ENCODE results near the gene PLOD1. TPM values are rescaled to one million over a fixed set of nuclear protein-coding genes. Genes with fewer than 3 reads are reported as not detected.
A peak's percentile ranks its signal among the peaks of the same experiment; 100 is the strongest.

Gene PLOD1
- total RNA-seq, 1 donor from 2014 or later, result 203 TPM

DNA sequence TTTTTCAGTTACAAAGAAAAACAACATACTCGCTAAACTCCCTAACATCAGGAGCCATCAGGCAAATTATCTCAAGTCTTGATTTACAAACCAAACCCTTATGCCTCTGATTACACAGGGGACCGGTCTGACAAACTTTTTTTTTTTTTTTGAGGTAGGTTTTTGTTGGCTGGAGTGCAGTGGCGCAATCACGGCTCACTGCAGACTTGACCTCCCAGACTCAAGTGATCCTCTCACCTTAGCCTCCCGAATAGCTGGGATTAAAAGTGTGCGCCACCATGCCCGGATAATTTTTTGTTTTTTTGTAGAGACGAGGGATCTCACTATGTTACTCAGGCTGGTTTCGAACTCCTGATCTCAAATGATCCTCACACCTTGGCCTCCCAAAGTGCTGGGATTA lies 81.0 kb downstream of the PLOD1 start:
- H3K36me3 Mint-ChIP-seq, result peaks cover 14% of the 10 kb centered on the region
- no peaks in the 10 kb centered on the region for H3K27me3 Mint-ChIP-seq (ENCODE audit: low read depth)
- H3K27ac Mint-ChIP-seq, result no peak overlapping the region
- no peak overlapping the region for H3K4me3 Mint-ChIP-seq
- no peak for DNase-seq (ENCODE audit: low spot score in 2 of 2, unreplicated experiment in 2 of 2)
- TF ChIP-seq, protein P1, sequence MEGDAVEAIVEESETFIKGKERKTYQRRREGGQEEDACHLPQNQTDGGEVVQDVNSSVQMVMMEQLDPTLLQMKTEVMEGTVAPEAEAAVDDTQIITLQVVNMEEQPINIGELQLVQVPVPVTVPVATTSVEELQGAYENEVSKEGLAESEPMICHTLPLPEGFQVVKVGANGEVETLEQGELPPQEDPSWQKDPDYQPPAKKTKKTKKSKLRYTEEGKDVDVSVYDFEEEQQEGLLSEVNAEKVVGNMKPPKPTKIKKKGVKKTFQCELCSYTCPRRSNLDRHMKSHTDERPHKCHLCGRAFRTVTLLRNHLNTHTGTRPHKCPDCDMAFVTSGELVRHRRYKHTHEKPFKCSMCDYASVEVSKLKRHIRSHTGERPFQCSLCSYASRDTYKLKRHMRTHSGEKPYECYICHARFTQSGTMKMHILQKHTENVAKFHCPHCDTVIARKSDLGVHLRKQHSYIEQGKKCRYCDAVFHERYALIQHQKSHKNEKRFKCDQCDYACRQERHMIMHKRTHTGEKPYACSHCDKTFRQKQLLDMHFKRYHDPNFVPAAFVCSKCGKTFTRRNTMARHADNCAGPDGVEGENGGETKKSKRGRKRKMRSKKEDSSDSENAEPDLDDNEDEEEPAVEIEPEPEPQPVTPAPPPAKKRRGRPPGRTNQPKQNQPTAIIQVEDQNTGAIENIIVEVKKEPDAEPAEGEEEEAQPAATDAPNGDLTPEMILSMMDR (IDR thresholded peaks at IDR 0.05; ENCODE audit: unreplicated experiment), result no peak
- H3K9me3 Mint-ChIP-seq, result no peaks in the 10 kb centered on the region
- H3K4me1 Mint-ChIP-seq, result peaks cover 4% of the 10 kb centered on the region

DNA sequence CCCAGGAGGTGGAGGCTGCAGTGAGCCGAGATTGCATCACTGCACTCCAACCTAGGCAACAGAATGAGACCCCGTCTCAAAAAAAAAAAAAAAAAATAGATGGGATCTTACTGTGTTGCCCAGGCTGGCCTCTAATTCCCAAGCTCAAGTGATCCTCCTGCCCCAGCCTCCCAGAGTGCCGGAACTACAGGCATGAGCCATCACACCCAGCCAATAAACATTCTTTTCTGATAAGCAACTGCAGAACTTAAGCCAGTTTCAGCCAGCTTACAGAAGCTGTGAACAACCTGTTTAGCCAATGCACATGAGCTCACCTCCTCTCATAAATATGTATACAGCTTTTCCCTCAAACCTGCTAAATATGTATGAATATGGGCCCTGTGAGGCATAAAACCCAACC lies 81.7 kb downstream of the PLOD1 start:
- TF ChIP-seq, protein P1 (IDR thresholded peaks at IDR 0.05; ENCODE audit: unreplicated experiment), result no peak
- H3K9me3 Mint-ChIP-seq, result no peaks in the 10 kb centered on the region
- peaks cover 4% of the 10 kb centered on the region for H3K4me1 Mint-ChIP-seq
- no peak overlapping the region for H3K4me3 Mint-ChIP-seq
- peaks cover 10% of the 10 kb centered on the region for H3K36me3 Mint-ChIP-seq
- H3K27me3 Mint-ChIP-seq (ENCODE audit: low read depth), result no peaks in the 10 kb centered on the region
- no peak overlapping the region for H3K27ac Mint-ChIP-seq
- no peak for DNase-seq (ENCODE audit: low spot score in 2 of 2, unreplicated experiment in 2 of 2)

DNA sequence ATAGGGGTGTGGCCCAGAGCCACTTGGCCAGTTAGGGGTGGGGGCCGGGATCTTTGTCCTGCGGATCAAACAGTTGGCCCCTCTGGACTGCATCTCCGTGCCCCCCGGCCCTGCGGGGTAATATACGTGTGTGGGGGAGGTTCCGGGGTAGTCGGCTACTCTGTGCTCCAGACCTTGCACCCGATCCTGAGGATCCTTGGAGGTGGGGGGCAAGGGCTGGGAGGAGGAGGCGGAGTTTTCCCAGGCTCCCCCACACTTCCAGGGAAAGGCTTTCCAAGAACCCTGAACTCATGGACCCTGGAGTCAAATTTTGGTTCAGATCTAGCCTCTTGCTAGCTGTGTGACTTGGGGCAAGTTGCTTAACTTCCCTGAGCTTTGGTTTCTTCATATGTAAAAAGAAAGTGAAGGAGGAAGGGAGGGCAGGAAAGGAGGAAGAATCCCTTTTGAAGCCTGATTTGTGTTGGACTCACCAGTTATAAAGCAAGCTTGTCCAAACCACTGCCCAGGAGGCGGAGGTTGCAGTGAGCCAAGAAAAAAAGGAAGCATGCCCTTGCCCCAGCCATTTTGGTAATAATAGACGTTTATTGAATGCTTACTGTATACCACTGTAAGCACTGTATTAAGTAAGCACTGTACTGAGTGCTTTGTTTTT lies 85.5 kb downstream of the PLOD1 start:
- TF ChIP-seq, protein P1 (IDR thresholded peaks at IDR 0.05; ENCODE audit: unreplicated experiment), result no peak
- no peaks in the 10 kb centered on the region for H3K9me3 Mint-ChIP-seq
- H3K36me3 Mint-ChIP-seq, result peaks cover 9% of the 10 kb centered on the region
- H3K4me3 Mint-ChIP-seq, result peak overlapping the region; percentile 83
- peaks cover 4% of the 10 kb centered on the region for H3K4me1 Mint-ChIP-seq
- DNase-seq (ENCODE audit: low spot score in 2 of 2, unreplicated experiment in 2 of 2), result no peak
- H3K27ac Mint-ChIP-seq, result peak overlapping the region; percentile 90
- no peaks in the 10 kb centered on the region for H3K27me3 Mint-ChIP-seq (ENCODE audit: low read depth)

DNA sequence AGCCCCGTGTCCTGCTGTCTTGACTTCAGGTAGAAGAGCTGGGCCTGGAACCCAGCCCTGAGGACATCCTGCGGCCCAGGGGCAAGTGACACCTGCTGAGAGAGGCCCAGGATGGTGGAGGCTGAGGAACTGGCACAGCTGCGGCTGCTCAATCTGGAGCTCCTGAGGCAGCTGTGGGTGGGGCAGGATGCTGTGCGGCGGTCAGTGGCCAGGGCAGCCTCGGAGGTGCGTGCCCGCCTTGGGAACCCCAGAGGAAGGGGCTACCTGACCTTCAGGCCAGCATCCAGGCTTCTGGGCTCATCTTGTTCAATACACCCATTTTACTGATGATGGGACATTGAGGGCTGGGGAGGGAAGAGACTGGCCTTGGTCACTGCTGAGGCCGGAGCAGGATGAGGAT lies 87.1 kb downstream of the PLOD1 start:
- H3K36me3 Mint-ChIP-seq, result peaks cover 18% of the 10 kb centered on the region
- H3K27me3 Mint-ChIP-seq (ENCODE audit: low read depth), result no peaks in the 10 kb centered on the region
- H3K4me3 Mint-ChIP-seq, result no peak overlapping the region
- TF ChIP-seq, protein P1 (IDR thresholded peaks at IDR 0.05; ENCODE audit: unreplicated experiment), result no peak
- no peaks in the 10 kb centered on the region for H3K9me3 Mint-ChIP-seq
- DNase-seq (ENCODE audit: low spot score in 2 of 2, unreplicated experiment in 2 of 2), result no peak
- no peak overlapping the region for H3K27ac Mint-ChIP-seq
- peaks cover 4% of the 10 kb centered on the region for H3K4me1 Mint-ChIP-seq

DNA sequence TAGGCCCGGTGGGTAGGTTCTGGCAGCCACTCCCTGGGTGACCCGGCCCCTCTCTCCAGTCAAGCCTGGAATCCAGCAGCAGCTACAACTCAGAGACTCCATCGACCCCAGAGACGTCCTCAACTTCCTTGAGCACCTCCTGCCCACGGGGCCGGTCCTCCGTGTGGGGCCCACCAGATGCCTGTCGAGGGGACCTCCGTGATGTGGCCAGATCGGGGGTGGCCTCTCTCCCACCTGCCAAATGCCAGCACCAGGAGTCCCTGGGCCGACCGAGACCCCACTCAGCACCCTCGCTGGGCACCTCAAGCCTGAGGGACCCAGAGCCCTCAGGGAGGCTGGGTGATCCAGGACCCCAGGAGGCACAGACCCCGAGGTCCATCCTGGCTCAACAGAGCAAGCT lies 87.5 kb downstream of the PLOD1 start:
- H3K4me1 Mint-ChIP-seq, result peaks cover 4% of the 10 kb centered on the region
- H3K9me3 Mint-ChIP-seq, result no peaks in the 10 kb centered on the region
- no peak for DNase-seq (ENCODE audit: low spot score in 2 of 2, unreplicated experiment in 2 of 2)
- H3K36me3 Mint-ChIP-seq, result peaks cover 20% of the 10 kb centered on the region
- TF ChIP-seq, protein P1 (IDR thresholded peaks at IDR 0.05; ENCODE audit: unreplicated experiment), result no peak
- no peak overlapping the region for H3K27ac Mint-ChIP-seq
- H3K4me3 Mint-ChIP-seq, result no peak overlapping the region
- no peaks in the 10 kb centered on the region for H3K27me3 Mint-ChIP-seq (ENCODE audit: low read depth)

Other genes starting within 250 kb of the PLOD1 start
- 1.1 to 1.4 TPM (median 1.4 TPM) in 3 replicates for gene DRAXIN, start 243.0 kb upstream of the PLOD1 start, total RNA-seq
- 25.8 to 29.4 TPM (median 29.0 TPM) in 3 replicates for gene AGTRAP, start 198.6 kb upstream of the PLOD1 start, total RNA-seq
- gene C1orf167, start 172.5 kb upstream of the PLOD1 start, total RNA-seq, result 0.18 to 0.20 TPM in 2 of 3 replicates, not detected in the other
- gene MTHFR, start 128.8 kb upstream of the PLOD1 start, total RNA-seq, result 37.7 to 39.6 TPM (median 39.2 TPM) in 3 replicates
- 28.1 to 30.3 TPM (median 29.1 TPM) in 3 replicates for gene CLCN6, start 128.5 kb upstream of the PLOD1 start, total RNA-seq
- gene NPPA, start 86.9 kb upstream of the PLOD1 start, total RNA-seq, result not detected in 3 replicates
- 1.3 to 2.5 TPM (median 2.3 TPM) in 3 replicates for gene NPPB, start 75.8 kb upstream of the PLOD1 start, total RNA-seq
- 37.8 to 39.3 TPM (median 37.8 TPM) in 3 replicates for gene KIAA2013, start 8.3 kb upstream of the PLOD1 start, total RNA-seq
- gene MFN2, start 45.7 kb downstream of the PLOD1 start, total RNA-seq, result 52.4 to 58.4 TPM (median 53.7 TPM) in 3 replicates
- gene MIIP, start 84.8 kb downstream of the PLOD1 start, total RNA-seq, result 31.7 to 37.5 TPM (median 32.0 TPM) in 3 replicates
- 0.31 to 0.53 TPM (median 0.41 TPM) in 3 replicates for gene TNFRSF8, start 128.6 kb downstream of the PLOD1 start, total RNA-seq
- gene TNFRSF1B, start 232.3 kb downstream of the PLOD1 start, total RNA-seq, result 2.9 to 3.1 TPM (median 2.9 TPM) in 3 replicates